Measurements from ENCODE around the gene FCER1G.
"Not testable (repeated sequence)": the region's sequence is repeated elsewhere in the genome, so short reads cannot be mapped to it uniquely, and the experiment has no call there.

FCER1G gene

DNA sequence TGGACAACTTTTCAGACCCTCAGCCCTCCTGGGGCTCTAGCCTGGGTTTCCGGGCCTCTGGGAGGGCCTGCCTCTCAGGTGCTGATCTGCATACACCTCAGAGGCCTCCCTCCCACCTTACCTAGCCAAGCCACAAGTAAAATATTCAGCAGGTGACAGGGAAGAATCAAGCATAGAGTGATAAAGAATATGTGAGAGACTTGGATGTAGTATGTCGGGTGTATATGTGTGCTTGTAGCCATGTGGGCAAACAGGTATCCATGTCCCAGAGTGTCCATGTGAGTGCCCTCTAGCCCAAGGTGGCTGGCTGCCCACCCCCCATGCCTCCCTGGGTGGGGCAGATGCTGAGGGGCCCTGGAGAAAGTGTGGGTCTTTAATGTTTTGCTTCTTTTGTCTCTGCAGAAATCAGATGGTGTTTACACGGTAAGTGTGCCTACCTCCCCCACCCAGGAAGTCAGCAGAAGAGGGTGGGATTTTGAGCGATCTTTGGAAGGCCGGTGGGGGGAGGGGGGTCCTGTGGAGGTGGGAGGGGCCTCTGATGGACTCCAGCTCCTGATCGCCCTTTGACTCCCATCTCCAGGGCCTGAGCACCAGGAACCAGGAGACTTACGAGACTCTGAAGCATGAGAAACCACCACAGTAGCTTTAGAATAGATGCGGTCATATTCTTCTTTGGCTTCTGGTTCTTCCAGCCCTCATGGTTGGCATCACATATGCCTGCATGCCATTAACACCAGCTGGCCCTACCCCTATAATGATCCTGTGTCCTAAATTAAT, 3.4 kb downstream of the FCER1G start:
- no peaks in the 10 kb centered on the region for H3K27me3 ChIP-seq
- no peaks in the 10 kb centered on the region for H3K4me1 ChIP-seq
- no peak for DNase-seq
- TF ChIP-seq, protein P1, sequence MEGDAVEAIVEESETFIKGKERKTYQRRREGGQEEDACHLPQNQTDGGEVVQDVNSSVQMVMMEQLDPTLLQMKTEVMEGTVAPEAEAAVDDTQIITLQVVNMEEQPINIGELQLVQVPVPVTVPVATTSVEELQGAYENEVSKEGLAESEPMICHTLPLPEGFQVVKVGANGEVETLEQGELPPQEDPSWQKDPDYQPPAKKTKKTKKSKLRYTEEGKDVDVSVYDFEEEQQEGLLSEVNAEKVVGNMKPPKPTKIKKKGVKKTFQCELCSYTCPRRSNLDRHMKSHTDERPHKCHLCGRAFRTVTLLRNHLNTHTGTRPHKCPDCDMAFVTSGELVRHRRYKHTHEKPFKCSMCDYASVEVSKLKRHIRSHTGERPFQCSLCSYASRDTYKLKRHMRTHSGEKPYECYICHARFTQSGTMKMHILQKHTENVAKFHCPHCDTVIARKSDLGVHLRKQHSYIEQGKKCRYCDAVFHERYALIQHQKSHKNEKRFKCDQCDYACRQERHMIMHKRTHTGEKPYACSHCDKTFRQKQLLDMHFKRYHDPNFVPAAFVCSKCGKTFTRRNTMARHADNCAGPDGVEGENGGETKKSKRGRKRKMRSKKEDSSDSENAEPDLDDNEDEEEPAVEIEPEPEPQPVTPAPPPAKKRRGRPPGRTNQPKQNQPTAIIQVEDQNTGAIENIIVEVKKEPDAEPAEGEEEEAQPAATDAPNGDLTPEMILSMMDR (IDR thresholded peaks at IDR 0.05; ENCODE audit: low read depth, low read length), result no peak
- H3K4me3 ChIP-seq (ENCODE audit: low read depth, low read length), result no peak overlapping the region
- peaks cover 8% of the 10 kb centered on the region for H3K36me3 ChIP-seq
- H3K9me3 ChIP-seq, result no peaks in the 10 kb centered on the region

DNA sequence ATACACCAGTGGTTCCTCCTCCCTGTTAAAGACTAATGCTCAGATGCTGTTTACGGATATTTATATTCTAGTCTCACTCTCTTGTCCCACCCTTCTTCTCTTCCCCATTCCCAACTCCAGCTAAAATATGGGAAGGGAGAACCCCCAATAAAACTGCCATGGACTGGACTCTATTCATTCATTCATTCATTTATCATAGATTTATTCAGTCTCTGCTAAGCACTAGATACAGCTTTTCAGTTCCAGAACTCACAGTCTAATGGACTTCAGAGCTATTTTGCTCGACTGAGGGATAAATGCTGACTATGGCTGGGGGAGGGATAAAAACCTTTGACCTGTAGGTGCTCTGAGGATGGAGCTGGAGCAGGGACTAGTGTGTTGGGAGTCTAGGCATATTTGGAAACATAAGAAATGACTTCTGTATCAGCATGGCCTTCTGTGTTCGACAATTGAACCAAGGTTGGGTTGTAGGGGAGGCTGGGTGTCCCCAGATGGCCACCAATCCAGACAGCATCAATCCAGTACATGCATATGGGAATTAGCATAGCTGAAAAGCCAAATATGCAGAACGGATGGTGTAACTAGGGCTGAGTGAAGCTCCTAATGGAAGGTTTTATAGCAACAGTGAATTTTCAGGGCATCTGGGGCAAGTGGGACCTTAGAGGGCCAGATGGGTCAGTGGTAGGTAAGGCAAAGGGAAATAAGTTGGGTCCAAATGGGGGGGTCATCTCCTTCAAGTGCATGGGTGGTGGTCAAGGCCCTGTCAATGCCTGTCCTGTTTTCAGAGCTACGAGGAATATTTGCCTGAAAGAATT, 4.2 kb downstream of the FCER1G start:
- H3K4me3 ChIP-seq (ENCODE audit: low read depth, low read length), result no peak overlapping the region
- no peak for DNase-seq
- H3K4me1 ChIP-seq, result no peaks in the 10 kb centered on the region
- H3K27me3 ChIP-seq, result no peaks in the 10 kb centered on the region
- no peaks in the 10 kb centered on the region for H3K9me3 ChIP-seq
- H3K36me3 ChIP-seq, result no peaks in the 10 kb centered on the region; the same call in none of the 2 replicates
- TF ChIP-seq, protein P1 (IDR thresholded peaks at IDR 0.05; ENCODE audit: low read depth, low read length), result no peak

DNA sequence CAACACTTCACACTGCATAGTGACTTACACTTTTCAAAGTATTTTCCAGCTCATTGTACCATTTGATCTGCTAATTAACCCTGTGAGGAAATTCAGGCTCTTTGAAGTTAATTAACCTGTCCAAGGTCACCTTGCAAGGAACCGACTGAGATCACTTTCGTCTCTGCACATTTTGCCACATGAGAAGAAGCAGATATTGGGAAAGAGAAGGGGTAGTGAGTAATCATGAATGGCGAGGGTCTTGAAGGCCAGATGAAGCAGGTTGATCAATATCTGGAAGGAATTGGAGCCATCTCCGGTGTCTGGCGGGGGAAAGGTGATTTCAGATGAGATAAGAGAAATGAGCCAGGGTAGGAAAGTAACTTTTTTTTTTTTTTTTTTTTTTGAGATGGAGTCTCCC, 4.9 kb downstream of the FCER1G start:
- H3K27me3 ChIP-seq, result no peaks in the 10 kb centered on the region
- H3K4me1 ChIP-seq, result peaks cover under 1% of the 10 kb centered on the region; the same call in 1 of the 2 replicates
- TF ChIP-seq, protein P1 (IDR thresholded peaks at IDR 0.05; ENCODE audit: low read depth, low read length), result no peak
- H3K9me3 ChIP-seq, result no peaks in the 10 kb centered on the region
- DNase-seq, result no peak
- H3K36me3 ChIP-seq, result no peaks in the 10 kb centered on the region; the same call in 1 of the 2 replicates
- H3K4me3 ChIP-seq (ENCODE audit: low read depth, low read length), result no peak overlapping the region

DNA sequence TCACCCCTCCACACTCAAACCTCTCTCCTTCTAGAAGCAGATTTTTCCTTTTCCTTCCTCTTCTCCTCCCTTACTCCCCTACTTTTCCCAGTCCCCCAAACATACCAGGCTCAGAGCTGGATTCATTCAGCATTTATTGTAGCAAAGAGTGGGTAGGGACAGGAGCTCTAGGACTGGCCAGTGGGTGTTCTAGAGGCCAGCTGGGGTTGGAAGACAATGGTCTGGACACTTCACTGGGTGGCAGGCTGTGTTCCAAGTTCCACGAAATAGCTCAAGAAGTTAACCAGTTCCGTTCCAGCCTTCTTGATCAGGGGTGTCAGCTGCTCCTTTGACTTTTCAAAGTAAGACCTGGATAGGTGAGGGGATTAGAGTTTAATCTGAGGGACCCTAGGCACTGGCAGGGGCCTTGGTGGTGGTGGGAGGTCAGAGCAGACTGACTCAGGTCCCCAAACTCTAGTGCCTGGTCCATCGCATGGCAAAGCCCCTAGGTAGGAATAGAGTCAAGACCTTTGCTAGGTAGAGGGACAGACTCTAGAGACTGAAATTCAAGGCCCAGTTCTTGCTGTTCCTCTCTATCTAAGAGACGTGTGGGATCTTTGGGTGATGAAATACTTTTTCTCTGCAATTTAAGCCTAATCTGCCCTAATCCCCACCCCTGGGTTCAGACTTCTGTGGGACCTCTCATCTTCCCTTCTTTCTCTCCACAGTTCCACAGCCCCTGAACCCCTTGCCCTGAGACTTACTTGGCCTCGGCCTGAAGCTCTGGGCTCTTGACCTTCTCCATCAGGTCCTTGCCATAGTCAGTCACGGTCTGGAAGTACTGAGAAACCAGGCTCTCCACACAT, 7.3 kb downstream of the FCER1G start:
- no peaks in the 10 kb centered on the region for H3K27me3 ChIP-seq

DNA sequence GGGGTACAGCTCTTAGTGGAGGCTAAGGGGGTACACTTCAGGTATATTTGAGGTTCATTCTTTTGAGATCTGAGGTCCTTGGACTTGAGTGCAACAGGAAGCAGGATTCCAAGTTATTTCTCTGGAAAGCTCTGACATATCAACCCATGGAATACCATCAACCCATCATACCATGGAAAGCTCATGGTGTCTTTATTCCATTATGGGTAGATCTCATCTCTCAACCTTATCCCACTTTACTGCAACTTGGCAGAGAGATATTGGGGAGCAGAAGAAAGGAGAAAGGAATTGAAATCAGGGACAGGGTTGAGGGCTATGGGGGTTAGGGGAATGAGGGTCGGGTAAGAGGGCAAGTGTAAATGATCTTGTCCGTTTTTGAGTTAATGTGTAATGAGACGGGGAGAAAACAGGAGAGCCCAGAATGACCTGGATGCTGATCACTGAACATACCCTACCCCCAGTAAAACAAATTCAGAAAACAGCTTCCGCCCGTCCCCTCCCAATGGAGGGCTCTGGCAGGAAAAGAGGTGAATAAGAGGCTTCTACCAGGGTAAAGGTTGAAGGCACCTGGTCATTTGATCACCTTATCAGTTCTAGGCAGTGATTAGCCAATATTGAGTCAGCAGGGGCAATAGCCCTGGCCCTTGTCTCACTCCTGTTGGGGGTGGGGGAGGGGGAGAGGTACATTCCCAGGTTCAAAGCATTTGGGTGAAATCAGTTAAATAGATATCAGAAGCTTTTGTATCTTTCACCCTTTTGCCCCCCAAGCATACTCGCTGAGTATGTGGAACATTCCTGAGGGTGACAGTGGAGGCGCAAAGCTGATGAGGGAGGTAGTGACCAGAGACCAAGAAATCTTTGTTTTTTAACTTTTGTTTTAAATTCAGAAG, 9.0 kb downstream of the FCER1G start:
- H3K9me3 ChIP-seq, result no peaks in the 10 kb centered on the region
- no peak overlapping the region for H3K4me3 ChIP-seq (ENCODE audit: low read depth, low read length)
- peaks cover 11% of the 10 kb centered on the region for H3K36me3 ChIP-seq
- TF ChIP-seq, protein P1 (IDR thresholded peaks at IDR 0.05; ENCODE audit: low read depth, low read length), result no peak
- peaks cover 13% of the 10 kb centered on the region for H3K4me1 ChIP-seq
- no peak for DNase-seq
- H3K27me3 ChIP-seq, result no peaks in the 10 kb centered on the region

More for the DNA sequence above, 7.3 kb downstream of the FCER1G start:
- H3K36me3 ChIP-seq, result no peaks in the 10 kb centered on the region
- no peaks in the 10 kb centered on the region for H3K9me3 ChIP-seq
- DNase-seq, result no peak
- TF ChIP-seq, protein P1 (IDR thresholded peaks at IDR 0.05; ENCODE audit: low read depth, low read length), result no peak
- H3K4me3 ChIP-seq (ENCODE audit: low read depth, low read length), result no peak overlapping the region
- peaks cover 9% of the 10 kb centered on the region for H3K4me1 ChIP-seq

DNA sequence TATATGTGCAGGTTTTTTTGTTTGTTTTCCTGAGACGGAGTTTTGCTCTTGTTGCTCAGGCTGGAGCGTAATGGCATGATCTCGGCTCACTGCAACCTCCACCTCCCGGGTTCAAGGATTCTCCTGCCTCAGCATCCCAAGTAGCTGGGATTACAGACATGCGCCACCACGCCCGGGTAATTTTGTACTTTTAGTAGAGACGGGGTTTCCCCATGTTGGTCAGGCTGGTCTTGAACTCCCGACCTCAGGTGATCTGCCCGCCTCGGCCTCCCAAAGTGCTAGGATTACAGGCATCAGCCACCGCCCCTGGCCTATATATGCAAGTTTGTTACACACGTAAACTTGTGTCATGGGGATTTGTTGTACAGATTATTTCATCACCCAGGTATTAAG, 9.6 kb downstream of the FCER1G start:
- peaks cover 14% of the 10 kb centered on the region for H3K36me3 ChIP-seq
- not testable (repeated sequence) for DNase-seq; H3K9me3 ChIP-seq; H3K4me3 ChIP-seq (ENCODE audit: low read depth, low read length); H3K27me3 ChIP-seq
- peaks cover 13% of the 10 kb centered on the region for H3K4me1 ChIP-seq
